Stimulated activated naive CD4-positive, alpha-beta T cell (primary cell): ENCODE data around the gene MFAP4.

Source experiments
- DNase-seq, 6 experiments: peaks; one replicate each; lab custom pipeline; 2025; lab: John Stamatoyannopoulos, UW

MFAP4 gene

DNA sequence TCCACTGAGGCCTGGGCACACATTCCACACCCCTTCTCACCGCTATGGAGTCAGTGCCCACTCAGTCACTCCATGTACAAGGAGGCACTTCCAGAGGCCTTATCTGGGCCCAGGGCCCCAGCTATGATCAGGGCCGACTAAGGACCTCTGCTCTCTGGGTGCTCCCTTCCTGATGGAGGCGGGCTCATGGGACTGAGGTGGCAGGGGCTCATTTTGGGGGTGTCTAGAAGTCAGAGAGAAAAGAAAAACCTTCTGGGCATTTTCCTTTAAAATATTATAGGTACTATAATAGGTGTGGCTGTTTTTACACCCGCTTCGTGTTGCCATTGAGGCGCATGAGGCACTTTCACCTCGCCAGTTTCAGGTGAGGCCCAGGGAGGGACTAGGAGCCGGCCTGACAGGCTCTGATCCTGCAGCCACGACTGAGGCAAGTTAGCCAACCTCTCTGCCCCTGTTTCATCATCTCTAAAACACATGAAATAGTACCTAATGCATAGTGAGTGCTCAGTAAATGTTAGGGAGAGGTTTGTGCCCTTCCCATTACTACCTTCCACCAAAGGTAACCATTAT, 38.8 kb downstream of the MFAP4 start:
- no peak for DNase-seq

DNA sequence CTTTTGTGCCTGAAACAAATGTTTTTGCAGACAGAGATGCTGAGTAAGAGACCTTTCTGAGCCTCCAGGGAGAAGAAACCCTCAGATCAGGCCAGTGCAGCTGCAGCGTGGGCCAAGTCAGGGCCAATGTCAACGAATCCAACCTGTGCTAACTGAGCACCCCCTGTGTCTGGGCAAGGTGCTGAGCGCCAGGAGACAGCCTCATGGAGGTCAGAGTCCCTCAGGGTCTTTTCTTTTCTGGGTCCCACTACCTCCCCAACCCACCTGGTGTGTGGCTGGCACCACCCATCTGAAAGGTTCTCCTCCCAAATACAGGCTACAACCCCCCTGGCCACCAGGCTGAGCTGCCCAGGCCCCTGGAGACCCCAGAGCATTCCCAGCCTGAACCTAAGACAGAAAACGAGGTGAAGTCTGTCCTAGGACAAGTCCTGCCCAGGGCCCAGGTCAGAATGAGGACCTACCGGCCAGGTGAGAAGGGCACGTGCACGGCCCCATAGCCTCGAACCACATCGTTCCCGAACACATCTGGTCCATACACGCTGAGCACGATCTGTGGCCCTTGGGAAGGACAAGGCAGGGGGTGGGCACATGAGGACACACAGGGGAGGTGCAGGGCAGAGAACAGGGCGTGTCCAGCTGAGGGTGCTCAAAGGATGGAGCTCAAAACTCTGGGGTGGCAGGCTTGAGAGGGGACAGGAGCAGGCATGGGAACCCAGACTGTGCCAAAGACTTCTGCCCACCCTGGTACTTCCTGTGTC, 39.5 kb downstream of the MFAP4 start:
- DNase-seq, result no peak

DNA sequence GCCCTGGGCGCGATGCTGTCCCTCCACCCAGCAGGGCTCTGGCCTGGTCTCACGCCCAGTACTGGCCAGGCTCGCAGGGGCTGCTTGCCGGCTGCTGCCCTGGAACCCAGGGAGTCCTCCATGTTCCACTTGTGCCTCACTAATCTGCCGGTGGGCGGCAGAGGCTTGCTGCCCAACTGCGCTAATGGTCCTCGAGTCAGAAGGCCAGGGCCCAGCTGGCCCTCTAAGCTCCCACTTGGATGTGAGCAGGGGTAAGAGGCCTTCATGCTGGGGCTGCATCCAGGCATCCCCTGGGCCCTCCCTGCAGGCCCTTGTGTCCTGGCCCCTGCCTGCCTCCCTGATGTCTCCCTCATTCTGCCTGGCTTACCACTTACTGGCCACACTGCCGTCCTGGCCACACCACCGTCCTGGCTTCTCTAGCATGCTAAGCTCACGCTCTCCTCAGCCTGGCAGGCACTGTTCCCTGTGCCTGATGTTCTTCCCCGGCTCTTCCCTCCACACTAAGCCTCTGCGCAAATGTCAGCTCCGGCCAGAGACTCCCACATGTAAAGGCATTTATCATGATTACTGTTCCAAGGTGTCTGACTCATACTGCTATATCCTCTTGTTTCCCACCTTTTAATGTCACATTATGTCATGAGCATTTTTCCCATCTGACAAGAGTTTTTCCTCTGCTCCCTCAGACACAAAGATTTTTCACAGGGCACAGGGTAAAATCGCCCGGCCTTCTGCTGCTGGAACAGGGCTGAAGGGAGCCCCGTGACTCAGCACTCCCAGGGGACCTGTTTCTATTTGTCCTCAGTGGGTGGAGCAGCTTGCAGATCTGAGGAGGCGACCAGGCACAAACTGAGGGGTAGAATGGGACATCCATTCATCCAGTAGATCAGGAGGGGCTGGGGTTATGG, 40.4 kb downstream of the MFAP4 start:
- DNase-seq, result no peak

DNA sequence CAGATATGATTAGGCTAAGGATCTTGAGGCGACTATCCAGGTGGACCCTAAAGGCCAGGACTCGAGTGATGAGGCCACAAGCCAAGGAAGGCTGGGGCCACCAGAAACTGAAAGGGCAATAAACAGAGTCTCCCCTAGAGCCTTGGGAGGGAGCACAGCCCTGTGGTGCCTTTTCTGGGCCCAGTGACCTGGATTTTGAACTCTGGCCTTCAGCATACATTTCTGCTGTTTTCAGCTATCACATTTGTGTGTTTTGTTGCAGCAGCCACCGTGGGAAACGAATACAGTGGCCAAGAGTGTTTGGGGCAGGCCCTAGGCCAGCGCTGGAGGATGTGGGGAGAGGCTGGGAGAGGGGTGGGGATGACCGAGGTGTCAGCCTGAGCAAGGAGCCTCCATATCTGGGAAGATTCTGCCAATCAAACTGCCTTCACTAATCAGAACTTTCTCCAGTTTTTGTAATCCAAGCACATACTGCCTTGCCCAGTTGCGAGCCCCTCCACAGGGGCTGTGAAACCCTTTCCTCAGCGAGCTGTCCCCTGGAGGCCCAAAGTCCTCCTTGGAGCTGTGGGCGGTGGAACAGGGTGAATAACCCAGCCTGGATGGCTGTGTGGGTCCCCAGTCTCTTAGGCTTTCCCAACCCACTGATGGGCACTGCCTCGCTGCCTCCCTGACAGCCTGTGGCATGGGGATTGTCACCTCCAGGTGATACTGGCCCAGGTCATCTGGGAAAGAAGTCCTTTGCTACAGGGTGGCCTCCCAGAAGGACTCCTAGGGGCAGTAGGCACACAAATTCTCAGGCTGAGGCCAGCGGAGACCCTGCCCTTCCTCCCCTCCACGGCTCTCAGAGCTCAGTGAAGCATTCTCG, 41.3 kb downstream of the MFAP4 start:
- no peak for DNase-seq

DNA sequence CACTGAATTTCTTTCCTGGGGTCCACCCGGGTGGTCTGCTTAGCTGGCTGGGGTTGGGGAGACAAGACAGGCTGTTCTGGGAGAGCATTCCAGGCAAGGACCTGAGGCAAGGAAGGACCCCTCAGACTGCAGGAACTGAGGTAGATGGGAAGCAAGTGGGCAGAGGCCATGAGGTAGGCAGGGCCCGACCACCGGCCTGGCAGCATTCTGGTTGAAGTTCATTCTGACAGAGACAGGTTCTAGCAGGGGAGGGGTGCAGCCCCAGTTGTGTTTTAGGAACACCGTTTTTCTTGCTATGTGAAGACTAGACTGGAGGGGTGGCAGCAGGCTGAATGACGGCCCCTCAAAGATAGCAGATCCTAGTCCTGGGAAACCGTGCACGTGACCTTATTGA, 41.9 kb downstream of the MFAP4 start:
- no peak for DNase-seq

DNA sequence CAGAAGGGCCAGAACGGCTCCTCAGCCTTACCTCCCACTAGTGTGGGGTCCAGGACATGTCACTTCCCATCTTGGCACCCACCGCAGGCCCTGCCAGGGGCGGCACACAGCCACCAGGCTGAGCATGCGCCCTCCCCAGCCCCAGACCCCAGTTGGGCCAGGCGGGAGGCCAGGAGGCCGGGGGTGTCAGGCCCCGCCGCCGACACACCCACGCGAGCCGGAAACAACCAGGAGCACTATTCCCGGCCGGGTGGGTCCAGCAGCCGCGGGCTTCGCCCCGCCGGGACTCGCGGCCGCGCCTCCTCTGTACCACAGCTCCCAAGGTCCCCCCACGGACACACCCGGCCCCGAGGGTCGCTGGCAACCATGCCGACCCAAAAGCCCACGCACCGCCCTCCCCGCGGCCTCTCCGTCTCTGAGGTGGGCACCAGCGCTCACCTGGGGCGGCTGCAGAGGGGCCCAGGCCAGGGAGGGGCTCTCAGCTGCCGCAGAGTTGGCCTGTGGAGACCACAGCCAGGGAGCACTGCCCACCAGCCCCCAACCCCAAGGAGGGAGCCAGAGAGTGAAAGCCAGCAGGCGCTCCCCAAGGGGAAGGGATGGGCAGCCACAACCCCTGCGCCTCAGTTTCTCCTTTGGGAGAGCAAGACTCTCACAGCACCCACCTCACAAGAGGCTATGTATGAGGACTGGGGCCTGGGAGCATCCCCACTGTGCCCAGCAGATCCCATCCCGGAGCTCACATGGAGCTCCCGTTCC, 42.5 kb downstream of the MFAP4 start:
- no peak for DNase-seq

DNA sequence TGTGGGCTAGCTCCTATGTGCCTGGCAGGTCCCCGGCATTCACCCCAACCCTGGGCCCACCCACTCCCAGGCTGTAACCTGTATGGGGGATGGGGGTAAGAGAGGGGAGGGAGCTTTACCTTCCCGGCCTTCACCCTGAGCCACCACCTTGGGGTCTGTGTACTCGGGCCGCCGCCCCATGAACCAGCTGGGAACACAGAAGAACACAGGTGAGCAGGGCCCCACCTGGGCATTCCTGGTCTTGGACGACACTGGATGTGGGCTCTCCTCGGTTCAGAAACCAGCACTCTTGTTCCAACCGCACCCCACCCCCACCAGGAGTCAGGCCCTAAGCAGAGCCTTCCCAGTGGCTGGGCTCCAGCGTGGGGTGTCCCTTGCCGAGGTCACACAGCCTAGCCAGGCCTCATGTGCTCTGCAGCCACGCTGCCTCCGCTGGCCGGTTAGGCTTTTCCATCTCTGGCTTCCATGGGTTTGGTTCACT, 43.3 kb downstream of the MFAP4 start:
- DNase-seq, result no peak

DNA sequence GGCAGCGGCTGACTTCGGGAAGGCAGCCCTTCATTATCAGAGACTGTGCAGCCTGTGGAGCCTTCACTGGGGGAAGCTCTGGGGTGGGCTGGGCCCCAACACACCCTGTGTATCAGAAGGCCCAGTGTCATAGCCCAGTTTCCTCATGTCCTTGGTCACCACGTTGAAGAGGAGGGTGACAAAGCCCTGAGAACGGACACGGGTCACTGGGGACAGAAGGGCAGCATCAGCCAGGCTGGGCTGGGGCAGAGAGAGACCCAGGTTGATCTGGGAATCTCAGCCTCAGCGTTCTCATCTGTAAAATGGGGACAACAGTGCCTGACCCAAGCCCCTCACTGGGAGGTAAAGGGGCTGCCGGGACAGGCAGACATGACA, 43.7 kb downstream of the MFAP4 start:
- no peak for DNase-seq

DNA sequence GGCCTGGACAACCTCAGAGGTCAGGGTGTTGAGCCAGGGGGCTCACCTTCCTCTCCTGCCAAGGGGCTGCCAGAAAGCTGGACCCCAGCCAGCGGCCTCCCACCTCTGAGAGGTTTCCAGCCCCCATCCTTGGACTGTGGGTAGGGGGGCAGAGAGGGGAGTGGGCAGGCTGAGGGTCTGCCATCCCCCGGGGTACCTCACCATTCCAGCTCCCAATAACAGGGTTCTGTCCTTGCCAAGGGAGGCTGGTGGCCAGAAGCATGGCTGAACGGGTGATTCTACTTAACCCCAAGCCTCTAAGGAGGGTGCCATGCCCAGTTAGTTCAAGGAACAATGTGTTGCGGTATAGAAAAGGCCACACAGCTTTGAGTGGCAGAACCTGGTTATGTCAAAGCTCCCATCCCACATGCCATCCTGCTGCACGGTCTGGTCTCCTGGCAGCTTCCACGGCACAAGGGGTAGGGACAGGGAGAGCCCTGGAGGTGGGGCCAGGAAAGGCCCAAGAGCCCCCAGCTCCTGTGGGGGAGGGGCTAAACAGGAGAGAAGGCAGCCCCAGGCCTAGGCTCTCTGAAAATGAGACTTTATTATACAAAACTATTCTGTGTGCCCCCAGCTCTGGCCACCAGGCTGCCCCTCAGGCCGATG, 44.3 kb downstream of the MFAP4 start:
- DNase-seq, result no peak

DNA sequence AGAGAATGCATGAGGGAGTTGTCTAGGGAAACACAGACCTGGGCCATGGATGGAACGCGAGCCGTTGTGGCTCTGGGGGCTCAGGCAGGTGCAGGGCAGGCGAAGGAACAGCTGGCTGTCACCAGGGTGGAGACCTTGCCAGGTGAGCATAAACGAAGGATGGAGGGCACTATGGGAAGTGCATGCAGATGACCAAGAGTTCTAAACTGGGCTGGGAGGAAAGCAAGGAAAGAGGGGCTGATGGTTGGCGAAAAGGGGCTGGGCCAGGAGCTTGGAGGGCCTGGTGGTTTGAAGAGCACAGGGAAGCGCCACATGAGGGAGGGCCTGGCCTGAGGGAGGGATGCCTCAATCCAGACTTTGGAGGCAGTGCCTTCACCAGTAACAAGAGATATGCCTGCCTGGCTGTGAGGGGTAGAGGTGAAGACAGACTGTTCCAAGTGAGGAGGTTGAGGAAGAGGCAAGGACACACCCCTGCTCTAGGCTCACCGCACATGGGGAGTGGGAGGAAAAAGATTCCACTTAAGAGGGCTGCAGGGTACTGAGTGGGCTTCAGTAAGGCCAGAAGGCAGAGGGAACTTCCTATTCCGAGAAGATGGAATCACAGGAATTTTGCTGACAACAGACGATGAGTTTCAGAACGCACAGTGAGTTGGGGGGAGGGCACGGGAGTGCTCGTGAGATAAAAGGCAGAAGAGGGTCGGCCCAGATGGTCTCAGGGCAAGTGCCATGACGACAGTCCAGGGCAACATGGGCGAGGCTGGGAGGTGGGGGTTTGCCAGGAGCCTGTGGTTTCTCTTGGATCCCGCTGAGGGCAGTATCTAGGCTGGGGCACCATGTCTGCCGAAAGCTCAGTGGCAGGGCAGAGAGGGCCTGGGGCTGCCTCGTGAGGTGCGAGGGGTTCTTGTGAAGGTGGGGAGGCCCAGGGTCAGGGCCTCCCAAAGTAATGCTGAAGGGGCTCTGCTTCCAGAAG, 45.1 kb downstream of the MFAP4 start:
- DNase-seq, result no peak

DNA sequence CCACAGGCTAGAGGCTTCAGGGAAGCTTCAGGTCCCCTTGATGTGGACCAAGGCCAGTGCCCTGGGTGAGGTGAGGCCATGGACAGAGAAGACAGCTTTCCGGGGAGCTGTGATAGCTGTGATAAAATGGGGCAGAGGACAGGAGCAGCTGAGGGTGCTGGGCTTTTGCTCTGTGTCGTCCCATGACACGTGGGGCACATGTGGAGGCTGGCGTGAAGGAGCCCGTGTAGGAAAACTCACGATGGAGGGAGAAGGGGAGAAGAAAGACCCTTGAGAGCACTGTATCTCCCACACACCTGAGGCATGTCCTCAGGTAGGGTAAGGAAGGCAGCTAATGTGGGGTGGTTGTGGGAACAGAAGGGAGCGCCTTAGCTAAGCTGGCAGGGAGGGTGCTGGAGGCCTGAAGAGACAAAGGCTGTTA, 45.8 kb downstream of the MFAP4 start:
- DNase-seq, result no peak

DNA sequence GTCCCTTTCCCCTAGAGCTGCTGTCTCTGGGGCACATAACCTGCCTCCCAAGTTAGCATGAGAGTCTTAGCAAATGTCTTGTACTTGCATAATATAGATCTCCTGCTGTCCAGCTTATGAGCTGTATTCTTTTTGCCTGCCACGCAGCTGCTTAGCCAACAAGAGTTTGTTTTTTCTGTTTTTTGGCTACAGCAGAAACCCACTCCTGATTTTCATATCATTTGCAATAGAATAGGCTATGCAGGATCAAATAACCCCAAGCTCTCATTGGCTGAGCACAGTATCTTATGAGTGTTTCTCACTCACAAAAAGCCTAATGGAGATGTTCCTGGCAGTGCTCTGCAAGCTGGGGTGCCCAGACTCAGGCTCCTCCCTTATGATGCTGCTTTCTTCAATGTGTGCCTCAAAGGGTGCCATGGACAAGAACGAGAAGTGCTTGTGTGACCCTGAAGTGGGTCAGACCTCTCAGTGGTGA, 47.6 kb downstream of the MFAP4 start:
- no peak for DNase-seq

DNA sequence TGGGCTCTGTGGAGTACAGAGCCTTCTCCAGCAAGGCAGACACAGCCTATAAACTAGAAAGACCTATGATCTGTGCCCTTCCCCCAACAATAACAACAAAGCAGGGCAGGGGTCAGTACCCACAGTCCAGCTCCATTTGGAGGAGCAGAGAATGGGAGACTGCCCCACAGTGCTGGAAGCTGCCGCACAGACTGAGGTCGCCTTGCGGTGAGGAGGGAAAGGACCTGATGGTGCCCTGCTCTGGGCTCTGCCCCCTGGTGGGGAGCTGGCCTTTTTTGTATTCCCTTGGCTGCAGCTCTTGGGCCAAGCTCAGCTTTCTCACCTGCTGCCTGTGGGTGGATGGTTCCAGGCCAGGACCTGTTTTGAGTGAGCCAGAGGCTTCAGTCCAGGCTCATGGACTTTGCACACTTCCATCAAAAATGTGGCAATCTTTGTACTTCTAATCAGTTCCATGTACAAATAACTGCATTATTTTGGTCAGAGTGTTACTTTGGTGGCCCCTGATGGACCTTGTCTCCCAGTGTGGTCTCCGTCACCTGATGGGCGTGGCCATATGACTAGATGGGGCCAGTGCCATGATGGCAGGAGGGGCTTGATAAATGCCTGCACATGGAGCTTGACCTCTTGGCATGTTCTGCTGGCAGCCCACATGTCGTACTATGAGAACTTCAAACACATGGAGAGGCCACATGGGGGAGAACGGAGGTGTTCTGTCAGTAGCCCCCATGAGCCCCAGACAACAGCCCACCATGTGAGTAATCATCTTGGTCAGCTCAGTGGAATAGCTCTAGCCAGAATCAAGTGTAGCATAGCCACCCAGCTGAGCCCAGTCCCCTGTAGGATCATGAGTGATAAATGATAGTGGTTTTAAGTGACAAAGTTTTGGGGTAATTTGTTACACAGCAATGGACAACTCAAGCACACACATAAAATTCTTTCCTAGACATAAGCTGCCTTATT, 48.7 kb downstream of the MFAP4 start:
- peak; percentile 32 to 64 (median 50) for DNase-seq

DNA sequence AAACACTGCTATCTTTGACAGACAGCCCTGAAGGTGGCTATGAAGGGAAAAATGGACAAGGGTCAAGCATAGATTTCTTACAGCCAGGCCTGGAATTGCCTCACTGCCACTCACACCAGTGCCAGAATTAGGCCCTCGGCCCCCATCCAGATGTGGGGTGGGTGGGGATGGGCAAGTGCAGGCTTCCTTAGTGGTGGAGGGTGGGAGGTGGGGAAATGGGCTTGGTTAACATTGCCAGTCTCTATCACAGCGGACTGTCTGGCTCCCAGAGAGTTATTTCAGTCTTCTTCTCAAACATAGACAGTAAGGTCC, 49.3 kb downstream of the MFAP4 start:
- DNase-seq, result no peak

DNA sequence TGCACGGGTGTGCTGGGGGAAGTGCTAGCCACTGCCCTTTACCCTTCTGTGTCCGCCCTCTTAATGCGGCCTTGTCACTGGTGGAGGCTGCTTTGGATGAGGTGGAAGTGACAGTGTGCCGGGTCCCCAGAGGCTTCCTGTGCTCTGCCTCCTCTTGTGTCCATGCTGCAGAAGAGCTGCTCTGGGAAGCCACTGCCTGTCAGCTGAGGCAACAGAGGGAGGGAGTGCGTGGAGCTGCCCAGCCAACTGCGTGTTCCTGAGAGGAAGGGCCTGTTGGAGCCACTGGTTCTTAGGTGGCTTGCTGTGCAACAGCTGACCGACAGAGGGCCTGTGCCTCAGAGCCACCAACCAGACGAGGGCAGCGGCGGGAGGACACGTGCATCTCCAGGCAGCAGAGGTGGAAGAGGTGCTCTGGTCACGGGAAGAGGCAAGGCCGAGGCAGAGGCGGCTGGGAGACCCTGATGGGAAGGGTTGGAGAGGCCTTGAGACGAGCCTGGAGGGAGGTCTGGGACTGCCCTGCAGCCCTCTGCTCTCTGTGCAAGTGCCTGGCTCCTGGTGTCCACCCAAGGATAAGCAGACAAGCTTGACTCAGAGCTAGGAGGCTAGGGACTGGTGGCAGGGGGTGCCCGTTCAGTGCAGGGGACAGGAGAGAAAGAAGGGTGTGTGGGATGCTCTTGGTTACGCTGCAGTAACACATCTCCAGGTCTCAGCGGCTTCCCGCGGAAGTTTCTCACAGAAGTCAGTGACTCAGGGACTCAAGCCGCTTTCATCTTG, 49.9 kb downstream of the MFAP4 start:
- DNase-seq, result no peak

DNA sequence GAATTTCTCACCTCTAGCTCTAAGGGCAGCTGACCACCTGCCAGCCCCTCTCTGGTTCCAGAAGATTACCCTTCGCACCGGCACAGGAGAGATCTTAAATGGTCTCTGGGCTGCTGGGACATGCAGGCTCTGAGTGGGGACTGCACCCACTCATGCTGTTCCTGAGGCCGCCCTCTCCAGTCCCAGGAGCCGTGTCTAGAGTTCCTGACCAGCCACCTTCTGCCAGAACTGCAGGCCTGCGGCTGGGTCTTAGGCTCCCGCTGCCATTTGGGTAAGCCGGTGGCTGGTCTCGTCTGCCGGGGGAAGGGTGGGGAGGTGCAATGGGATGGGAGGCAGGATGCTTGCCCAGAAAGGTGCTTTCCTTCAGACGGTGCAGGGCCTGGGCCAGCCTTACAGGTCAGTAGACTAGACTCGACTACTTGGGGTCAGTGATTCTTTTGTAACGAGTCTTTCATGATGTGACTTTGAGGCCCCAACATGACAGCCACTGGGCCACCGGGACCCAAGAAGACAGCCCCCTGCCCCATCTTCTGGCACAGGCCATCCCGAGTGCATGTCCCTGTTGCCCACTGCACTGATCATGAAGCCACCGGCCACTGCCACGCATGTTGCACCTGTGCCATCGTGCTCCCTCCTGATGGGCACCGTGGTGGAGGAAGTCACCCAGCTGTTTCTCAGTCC, 50.9 kb downstream of the MFAP4 start:
- DNase-seq, result no peak

DNA sequence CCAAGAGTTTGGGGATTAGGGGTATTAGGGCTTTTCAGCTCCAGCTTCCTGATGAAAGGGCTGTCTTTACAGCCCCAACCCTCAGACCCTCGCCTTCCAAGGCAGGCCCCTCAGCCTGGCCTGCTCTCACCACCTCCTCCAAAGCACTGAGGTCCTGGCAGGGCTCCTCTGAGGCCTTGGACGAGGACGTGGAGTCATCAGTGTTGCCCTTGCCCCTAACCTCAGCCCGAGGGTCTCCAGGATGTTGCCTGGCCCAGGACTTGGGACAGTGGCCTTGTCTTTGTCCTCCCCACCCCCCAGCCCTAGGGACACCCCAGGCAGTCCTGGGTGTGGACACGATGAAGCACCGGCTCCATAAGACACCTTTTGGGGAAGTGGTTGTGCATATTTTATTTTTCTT, 52.7 kb downstream of the MFAP4 start:
- DNase-seq, result no peak
